22Rv1 (cell line): ENCODE data around the gene CLSTN2.

Source experiments
- H3K27ac ChIP-seq: fragments of 450-650 bp; 2 replicates; pipeline ENCODE4 v1.5.1; 2017
- ZFX ChIP-seq: fragments of 450-650 bp; IDR thresholded peaks from 2 replicates; pipeline ENCODE4 v1.6.1; 2017; ENCODE audit warnings: antibody characterized with exemption, borderline replicate concordance
- TF ChIP-seq, protein P1 (sequence below): fragments of 450-650 bp; IDR thresholded peaks from 2 replicates; pipeline ENCODE4 v1.5.1; 2017; ENCODE audit warnings: mild to moderate bottlenecking

CLSTN2 gene

DNA sequence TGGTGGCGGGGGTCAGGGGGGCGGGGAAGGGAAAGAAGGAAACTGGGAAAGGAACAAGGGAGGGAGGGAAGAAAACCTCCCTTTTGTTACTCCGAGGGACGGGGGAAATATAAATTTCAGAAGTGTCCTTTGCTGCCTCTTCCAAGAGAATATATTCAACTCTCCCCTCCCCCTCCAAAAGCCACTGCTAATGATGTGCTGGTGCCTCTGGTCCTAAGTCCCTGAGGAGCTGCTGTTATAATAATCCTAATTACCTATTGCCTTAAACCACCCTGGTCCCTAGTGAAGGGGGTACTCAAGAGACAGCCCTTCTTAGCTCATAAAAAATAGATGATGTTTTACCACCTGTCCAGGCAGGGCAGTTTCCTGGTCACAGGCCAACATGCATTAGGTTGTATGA, 624.6 kb downstream of the CLSTN2 start:
- TF ChIP-seq, protein P1, sequence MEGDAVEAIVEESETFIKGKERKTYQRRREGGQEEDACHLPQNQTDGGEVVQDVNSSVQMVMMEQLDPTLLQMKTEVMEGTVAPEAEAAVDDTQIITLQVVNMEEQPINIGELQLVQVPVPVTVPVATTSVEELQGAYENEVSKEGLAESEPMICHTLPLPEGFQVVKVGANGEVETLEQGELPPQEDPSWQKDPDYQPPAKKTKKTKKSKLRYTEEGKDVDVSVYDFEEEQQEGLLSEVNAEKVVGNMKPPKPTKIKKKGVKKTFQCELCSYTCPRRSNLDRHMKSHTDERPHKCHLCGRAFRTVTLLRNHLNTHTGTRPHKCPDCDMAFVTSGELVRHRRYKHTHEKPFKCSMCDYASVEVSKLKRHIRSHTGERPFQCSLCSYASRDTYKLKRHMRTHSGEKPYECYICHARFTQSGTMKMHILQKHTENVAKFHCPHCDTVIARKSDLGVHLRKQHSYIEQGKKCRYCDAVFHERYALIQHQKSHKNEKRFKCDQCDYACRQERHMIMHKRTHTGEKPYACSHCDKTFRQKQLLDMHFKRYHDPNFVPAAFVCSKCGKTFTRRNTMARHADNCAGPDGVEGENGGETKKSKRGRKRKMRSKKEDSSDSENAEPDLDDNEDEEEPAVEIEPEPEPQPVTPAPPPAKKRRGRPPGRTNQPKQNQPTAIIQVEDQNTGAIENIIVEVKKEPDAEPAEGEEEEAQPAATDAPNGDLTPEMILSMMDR, result no peak
- TF ChIP-seq ZFX, result no peak
- H3K27ac ChIP-seq, result no peak overlapping the region

DNA sequence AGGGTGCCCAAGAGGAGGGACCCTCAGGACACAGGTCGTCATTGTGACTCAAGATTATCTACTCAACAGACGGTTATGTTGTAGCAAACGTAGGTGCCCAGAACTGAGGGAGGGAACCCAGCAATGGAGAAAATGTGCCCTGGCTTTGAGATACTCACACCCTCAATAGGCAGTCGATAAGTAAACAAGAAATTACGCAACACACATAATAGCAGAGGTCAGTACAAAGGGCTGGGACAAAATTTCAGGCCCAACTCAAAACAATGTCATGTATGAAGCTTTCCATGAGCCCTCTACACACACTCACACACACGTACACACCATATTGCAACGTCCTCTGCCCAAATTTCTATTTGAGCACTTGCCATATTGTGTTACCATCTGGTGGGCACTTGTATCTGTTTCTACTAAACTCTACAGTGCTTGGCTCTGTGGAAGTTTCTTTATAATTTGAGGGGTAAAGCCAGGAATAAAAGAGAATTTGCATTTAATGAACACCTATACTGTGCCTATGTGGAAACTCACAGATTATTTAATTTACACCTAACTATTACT, 628.3 kb downstream of the CLSTN2 start:
- H3K27ac ChIP-seq, result no peak overlapping the region
- TF ChIP-seq, protein P1, result no peak
- no peak for TF ChIP-seq ZFX

DNA sequence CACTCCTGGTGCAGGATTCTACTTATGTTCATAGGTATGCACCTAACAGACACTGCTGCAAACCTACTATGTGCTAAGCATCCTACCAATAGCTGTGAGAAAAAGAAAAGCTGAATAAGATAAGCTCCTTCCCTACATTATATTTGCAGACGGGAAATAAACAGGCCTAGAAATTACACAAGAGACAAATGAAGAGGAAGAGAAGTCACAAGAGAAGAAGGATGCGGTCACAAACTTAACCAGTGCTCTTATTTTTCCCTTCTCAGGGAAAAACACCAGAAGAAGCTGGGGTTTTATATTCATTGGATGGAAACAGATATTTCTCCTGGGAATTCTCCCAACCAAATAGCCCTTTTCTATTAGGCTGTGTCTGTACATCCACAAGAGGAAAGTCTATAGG, 633.1 kb downstream of the CLSTN2 start:
- TF ChIP-seq, protein P1, result no peak
- no peak for TF ChIP-seq ZFX
- H3K27ac ChIP-seq, result no peak overlapping the region

DNA sequence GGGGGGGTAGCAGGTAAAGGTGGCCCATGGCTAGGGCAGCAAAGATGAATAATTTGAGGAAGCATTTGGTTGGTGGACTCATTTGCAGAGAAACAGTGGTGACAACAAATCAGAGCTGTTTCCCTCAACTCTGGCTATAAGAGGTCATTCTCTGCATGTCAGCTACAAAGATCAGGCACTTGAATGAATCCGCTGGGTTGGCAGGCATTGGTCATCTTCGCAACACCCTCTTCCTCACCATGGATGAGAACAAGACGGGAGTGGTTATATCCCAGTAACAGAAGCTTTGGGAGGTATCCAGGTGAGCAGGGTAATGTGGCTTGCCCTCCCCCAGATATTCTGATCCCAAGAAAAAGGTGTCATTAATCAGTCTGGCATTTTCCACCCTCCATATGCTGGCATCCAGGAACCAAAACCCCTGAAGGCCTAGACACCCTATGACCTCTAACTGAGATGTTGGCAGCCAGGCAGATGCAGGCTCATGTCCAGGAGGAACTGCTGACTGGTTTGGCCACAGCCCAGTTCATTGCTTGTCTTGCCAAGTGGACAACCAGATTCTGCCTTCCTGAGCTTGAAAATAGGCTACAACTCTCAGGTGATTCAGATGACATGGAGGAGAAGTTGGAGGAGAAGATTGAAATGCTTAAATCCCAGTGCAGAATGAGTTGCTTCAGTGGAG, 634.0 kb downstream of the CLSTN2 start:
- no peak overlapping the region for H3K27ac ChIP-seq

DNA sequence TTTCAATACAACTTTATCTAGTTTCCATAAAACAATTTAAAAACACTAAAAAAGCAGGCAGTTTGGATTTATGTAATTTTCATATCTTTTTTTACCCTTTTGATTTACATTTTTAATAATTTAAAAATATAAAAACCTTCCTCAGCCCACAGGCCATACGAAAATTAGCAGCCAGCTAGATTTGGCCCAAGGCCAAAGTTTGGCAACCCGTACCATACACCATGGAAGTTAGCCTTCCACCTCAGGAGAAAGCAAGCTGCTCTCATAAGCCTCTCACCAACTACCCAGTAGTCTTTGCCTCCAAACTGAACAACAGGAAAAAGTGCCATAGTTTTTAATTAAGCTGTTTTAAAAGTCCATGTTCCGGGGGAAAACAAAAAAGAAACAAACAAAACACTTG, 635.6 kb downstream of the CLSTN2 start:
- TF ChIP-seq, protein P1, result no peak
- no peak for TF ChIP-seq ZFX
- H3K27ac ChIP-seq, result no peak overlapping the region

More for the DNA sequence above, 634.0 kb downstream of the CLSTN2 start:
- TF ChIP-seq, protein P1, result no peak
- no peak for TF ChIP-seq ZFX

DNA sequence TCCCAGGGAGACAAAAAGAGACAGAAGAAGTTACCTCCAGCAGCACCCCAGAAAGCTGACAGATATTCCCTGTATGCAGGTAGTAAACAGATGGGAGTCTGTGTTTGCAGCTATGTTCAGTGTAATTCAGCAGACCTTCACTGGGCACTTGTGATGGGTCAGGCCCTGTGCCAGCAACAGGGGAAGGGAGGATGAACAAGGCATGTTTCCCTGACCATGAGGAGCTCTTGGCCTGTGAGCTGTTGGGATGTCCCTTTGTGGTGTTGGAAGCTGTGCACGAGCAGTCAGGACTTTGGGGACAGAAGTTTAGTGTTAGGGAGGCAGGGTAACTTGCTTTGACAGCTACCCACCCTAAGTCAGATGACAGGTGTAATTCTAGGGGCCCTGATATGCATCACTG, 636.9 kb downstream of the CLSTN2 start:
- TF ChIP-seq ZFX, result no peak
- TF ChIP-seq, protein P1, result no peak
- H3K27ac ChIP-seq, result no peak overlapping the region

DNA sequence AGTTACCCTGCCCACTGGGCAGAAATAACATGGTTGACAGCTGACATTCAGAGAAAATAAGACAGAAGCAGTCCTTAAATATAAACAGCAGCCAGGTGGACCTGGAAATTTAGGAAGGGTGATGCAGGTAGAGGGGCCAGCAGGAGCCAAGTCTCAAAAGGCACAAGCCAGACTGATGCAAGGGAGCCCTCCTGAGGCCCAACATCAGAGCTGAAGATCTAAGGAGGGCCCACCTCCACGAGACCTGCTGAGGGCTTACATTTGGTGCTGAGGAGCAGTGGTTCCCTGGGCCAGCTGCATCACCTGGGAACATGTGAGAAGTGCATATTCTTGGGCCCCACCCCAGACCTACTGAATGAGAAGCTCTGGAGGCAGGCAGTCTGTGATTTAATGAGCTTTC, 637.3 kb downstream of the CLSTN2 start:
- H3K27ac ChIP-seq, result no peak overlapping the region
- TF ChIP-seq, protein P1, result no peak
- no peak for TF ChIP-seq ZFX
